GM12891 (cell line): ENCODE measurements around the gene ALG13.

Source experiments
- DNase-seq: peaks from one replicate; pipeline ENCODE4 v3.0.0; 2011; ENCODE audit warnings: low spot score; ENCODE audit not compliant: insufficient read length
- FAIRE-seq: peaks from 2 replicates; lab custom pipeline; 2011; peaks lifted over from hg19 to GRCh38; lab: Jason Lieb, UNC
- PAX5 ChIP-seq: IDR thresholded peaks from 2 replicates; pipeline ENCODE4 v1.6.1; 2011; ENCODE audit warnings: low read length, moderate library complexity, mild to moderate bottlenecking; ENCODE audit not compliant: insufficient read depth, severe bottlenecking
- POLR2A ChIP-seq: IDR thresholded peaks from 2 replicates; pipeline ENCODE4 v1.6.1; 2011; ENCODE audit warnings: low read depth, low read length, control low read depth
- POLR2AphosphoS5 ChIP-seq: IDR thresholded peaks from 2 replicates; pipeline ENCODE4 v1.6.1; 2011; ENCODE audit warnings: low read depth, low read length, control low read depth
- POU2F2 ChIP-seq: IDR thresholded peaks from 2 replicates; pipeline ENCODE4 v1.6.1; 2011; ENCODE audit warnings: low read depth, mild to moderate bottlenecking, control low read depth, low read length, moderate library complexity
- SPI1 ChIP-seq: IDR thresholded peaks from 2 replicates; pipeline ENCODE4 v1.6.1; 2011; ENCODE audit warnings: low read depth, low read length, control low read depth
- TAF1 ChIP-seq: IDR thresholded peaks from 2 replicates; pipeline ENCODE4 v1.6.1; 2011; ENCODE audit warnings: low read depth, low read length, control low read depth

ALG13 gene

DNA sequence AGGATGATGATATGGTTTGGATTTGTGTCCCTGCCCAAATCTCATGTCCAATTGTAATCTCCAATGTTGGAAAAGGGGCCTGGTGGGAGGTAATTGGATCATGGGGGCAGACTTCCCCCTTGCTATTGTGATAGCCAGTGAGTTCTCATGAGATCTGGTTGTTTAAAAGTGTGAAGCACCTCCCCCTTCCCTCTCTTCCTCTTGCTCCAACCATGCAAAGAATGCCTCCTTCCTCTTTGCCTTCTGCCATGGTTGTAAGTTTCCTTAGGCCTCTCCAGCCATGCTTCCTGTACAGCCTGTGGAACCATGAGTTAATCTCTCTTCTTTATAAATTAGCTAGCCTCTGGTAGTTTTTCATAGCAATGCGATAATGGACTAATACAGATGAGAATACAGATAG lies 19.7 kb upstream of the ALG13 start:
- DNase-seq: no peak
- TF ChIP-seq SPI1 (no peak), POLR2AphosphoS5 (no peak), POLR2A (no peak), POU2F2 (no peak), PAX5 (no peak), TAF1 (no peak)
- no peak for FAIRE-seq

DNA sequence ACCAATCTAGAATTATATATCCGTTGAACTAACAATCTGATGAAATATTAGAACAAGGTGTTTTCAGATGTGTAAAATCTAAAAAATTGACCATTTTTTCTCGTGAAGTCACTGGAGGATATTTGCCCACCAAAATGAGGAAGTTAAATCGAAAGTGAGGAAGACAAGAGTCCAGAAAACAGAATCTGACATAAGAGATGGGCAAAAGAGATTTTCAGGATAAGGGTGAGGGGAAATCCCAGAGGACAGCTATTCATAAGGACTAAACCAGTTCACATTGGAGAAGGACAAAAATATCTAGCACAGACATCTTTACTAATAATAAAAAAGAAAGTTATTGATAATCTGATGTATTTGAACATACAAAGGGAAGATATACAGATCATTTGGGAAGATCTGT lies 18.7 kb upstream of the ALG13 start:
- DNase-seq (no peak), FAIRE-seq (no peak)
- TF ChIP-seq POU2F2: no peak
- TF ChIP-seq SPI1: no peak
- no peak for TF ChIP-seq POLR2A
- no peak for TF ChIP-seq POLR2AphosphoS5
- no peak for TF ChIP-seq PAX5
- no peak for TF ChIP-seq TAF1

DNA sequence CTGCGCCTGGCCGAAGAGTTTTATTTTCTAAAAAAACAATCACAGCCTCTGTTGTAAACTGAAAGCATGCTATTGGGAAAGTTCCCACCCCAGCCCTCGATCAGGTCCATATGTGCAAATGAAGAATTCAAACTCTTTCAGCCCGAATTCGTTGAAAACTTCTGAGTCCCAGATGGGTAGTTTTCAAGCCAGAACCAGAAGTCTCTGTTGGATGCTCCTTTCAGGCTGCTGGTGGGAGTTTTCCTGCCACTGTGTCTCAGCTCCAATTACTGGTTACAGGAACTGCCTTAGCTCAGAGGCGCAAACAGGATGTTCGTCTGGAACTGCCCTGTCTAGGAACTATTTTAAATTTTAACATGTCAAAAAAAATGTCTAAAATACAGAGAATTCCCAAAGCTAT lies 9.3 kb upstream of the ALG13 start:
- DNase-seq (no peak), FAIRE-seq (no peak)
- TF ChIP-seq SPI1 (no peak), TAF1 (no peak), PAX5 (no peak)

DNA sequence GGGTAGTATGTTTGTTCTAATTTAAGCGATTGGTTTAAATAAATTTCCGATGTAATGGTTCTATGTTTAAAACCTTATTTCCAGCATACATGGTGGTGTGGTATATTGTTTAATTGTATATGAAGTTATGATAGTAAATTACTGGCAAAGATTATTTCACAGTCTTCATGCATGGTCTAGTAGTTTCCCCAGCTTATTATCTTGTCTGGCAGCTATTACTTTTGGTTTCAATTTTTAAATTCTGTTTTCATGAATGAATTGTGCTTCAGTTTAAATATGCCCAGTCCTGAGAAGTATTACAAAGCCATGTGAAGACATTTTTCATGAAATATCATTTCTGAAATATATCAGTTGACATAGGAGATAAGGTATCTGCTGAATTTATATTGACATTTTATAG lies 6.3 kb downstream of the ALG13 start:
- no peak for DNase-seq
- TF ChIP-seq POU2F2 (no peak), TAF1 (no peak), POLR2AphosphoS5 (no peak), SPI1 (no peak), POLR2A (no peak), PAX5 (no peak)
- FAIRE-seq: no peak

DNA sequence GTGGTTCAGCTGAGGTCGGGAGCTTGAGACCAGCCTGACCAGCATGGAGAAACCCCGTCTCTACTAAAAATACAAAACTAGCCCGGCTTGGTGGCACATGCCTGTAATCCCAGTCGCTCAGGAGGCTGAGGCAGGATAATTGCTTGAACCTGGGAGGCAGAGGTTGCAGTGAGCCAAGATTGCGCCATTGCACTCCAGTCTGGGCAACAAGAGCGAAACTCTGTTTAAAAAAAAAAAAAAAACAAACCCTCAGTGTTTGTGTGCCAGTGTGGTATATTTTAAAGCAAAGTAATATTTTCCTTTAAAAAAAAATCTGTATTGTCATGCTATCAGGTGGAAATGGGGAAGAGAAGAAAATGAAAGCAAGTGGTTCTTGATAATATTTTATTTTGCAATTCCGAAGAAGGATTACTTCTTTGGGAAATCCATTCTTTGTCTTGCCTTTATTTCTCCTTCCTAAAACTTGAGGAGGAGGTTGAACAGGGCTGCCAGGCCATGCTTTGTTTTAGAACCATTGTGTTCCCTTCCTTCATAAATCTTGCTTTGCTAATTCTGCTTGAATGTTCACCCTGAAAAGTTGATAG lies 14.4 kb downstream of the ALG13 start:
- DNase-seq (no peak), FAIRE-seq (peak; percentile 20)
- no peak for TF ChIP-seq PAX5
- TF ChIP-seq SPI1: no peak
- no peak for TF ChIP-seq POLR2A
- no peak for TF ChIP-seq POU2F2
- no peak for TF ChIP-seq TAF1
- TF ChIP-seq POLR2AphosphoS5: no peak

DNA sequence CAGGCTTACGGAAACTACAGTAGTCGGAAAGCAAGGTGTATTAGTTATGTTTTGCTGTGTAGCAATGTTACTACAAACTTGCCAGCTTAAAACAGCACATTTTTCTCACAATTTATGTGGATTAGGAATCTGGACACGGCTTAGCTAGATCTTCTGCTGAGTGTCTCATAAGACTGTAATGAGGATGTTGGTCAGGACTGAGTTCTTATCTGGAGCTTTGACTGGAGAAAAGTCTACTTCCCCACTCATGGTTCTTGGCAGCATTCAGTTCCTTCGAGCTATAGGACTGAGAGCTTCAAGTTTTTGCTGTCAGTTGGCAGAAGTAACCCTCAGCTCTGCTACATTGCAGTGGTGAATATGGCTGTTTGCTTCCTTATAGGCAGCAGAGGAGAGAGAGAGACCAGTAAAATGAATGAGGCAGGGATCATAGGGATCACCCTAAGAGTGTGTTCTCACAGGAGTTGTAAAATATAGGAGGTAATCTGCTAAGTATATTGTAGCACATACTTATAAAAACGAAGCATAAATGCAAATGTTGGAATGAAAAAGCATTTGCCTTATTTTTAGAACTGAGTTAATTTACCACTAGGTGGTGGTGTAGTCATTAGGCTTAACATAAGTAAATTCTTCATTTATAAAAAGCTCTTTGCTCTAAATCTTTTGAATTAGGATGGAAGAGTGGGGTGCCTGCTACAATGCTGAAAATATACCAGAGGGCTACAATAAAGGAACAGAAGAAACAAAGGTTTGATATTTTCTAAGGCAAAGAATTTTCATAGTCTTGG lies 38.6 kb downstream of the ALG13 start:
- FAIRE-seq: no peak
- no peak for DNase-seq
- no peak for TF ChIP-seq TAF1

DNA sequence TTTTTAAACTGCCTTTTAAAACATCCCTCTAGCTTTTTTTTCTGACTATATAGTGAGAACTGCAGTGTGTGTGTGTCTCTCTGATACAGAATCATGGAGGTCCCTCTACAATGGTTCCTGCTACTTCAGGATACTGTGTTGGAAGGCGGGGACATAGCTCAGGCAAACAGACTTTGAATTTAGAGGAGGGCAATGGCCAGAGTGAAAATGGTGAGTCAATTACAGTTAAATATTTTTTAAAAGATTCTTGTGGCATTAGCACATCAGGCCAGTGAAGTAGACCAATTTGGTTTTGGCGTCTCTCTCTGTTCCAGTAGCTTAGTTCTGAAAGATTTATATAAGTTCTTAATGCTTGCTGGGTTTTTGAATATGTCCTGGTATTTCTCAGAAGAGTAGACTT lies 47.1 kb downstream of the ALG13 start:
- no peak for FAIRE-seq
- no peak for DNase-seq
- no peak for TF ChIP-seq PAX5
- TF ChIP-seq POLR2A: no peak
- no peak for TF ChIP-seq POLR2AphosphoS5
- TF ChIP-seq POU2F2: no peak
- TF ChIP-seq TAF1: no peak
- TF ChIP-seq SPI1: no peak

DNA sequence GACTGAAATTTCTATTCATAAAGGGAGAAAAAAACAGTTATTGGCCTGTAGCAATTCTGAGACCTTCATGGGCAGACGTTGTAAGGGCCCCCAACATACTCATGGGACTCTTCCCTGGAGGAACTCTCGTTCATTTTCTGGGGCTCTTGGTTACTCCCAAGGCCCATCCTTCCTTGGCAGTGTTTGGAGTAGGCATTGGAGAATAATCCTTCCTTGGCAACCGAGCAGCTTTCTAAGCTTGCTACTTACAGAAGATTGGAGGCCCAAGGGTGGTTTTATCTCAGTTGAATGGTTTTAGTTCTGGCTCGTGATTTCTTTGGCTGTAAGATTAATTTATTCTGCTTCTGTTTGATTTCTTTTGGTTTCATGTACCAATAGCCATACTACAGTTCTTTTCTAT lies 50.4 kb downstream of the ALG13 start:
- DNase-seq (no peak), FAIRE-seq (no peak)
- TF ChIP-seq TAF1: no peak
- TF ChIP-seq POLR2A: no peak
- TF ChIP-seq PAX5: no peak
- TF ChIP-seq SPI1: no peak
- TF ChIP-seq POU2F2: no peak
- no peak for TF ChIP-seq POLR2AphosphoS5

DNA sequence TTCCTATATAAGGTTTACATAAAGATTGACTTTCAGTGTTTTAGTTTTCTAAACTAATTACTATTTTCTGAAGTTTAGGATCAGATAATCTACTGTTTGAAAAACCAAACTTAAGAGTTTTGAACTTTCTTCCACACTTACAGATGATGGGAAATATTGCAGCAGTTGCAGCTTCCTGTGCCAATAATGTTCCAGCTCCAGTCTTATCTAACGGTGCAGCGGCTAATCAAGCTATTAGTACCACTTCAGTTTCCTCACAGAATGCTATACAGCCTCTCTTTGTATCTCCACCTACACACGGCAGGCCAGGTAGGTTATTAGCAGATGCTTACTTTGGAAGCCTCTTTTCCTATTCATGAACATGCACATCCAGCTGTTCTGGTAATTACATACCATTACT lies 55.6 kb downstream of the ALG13 start:
- DNase-seq (no peak), FAIRE-seq (no peak)
- no peak for TF ChIP-seq SPI1
- TF ChIP-seq PAX5: no peak
- TF ChIP-seq POU2F2: no peak
- TF ChIP-seq POLR2AphosphoS5: no peak
- TF ChIP-seq TAF1: no peak
- no peak for TF ChIP-seq POLR2A

DNA sequence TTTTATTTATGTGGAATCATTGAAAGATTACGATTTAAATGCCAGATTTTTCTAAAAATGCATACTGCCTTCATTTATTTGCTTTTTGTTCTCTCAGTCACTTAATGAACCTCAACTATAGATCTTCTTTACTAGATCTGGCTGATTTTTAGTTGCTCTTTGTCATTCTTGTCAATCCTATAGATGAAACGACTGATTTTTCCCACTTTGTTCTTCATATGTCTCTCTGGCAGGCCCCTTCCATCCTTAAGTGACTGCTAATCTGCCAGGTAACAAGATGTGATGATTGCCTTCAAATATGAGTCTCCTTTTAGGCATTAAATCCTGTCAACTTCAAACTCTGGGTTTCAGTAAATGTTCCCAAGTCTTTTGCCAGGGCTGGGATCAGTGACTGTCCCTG lies 61.0 kb downstream of the ALG13 start:
- FAIRE-seq (no peak), DNase-seq (no peak)
- TF ChIP-seq TAF1 (no peak), POU2F2 (no peak), POLR2A (no peak), POLR2AphosphoS5 (no peak)
